OCI-LY3 (cell line): ENCODE measurements around the gene ZNF846.
A peak's percentile ranks its signal among the peaks of the same experiment; 100 is the strongest.

ENCODE experiments used
- H2AFZ ChIP-seq: fragments of 200-600, 300-600 bp; shearing (Covaris generic); 2 replicates; pipeline ENCODE4 v1.6.0; 2014; ENCODE audit warnings: antibody characterized with exemption, low read depth, low read length
- H3K27ac ChIP-seq: fragments of 200-600, 300-600 bp; sonication (generic); 2 replicates; pipeline ENCODE4 v1.5.1; 2014; ENCODE audit warnings: mild to moderate bottlenecking, low read length, moderate library complexity, mixed read lengths
- H3K27me3 ChIP-seq: fragments of 200-600, 300-600 bp; sonication (generic); 2 replicates; pipeline ENCODE4 v1.6.1; 2014; ENCODE audit warnings: low read depth, low read length, mixed read lengths
- H3K36me3 ChIP-seq: fragments of 200-600, 300-600 bp; sonication (generic); replicated peaks from 2 replicates; pipeline ENCODE3; 2014; ENCODE audit warnings: low read depth, low read length, mixed read lengths
- H3K4me1 ChIP-seq: fragments of 300-600, 200-600 bp; sonication (generic); 2 replicates; pipeline ENCODE4 v1.6.1; 2014; ENCODE audit warnings: low read length, mixed read lengths
- H3K4me2 ChIP-seq: fragments of 200-600, 300-600 bp; sonication (generic); 2 replicates; pipeline ENCODE4 v1.6.1; 2014; ENCODE audit warnings: low read length, mixed read lengths
- H3K4me3 ChIP-seq: fragments of 300-600, 200-600 bp; sonication (generic); 2 replicates; pipeline ENCODE4 v1.5.1; 2014; ENCODE audit warnings: antibody characterized with exemption, mild to moderate bottlenecking, low read length, moderate library complexity
- H3K79me2 ChIP-seq: fragments of 300-600, 200-600 bp; shearing (Covaris generic); 2 replicates; pipeline ENCODE4 v1.6.1; 2014; ENCODE audit warnings: mild to moderate bottlenecking, low read length, mixed read lengths
- H3K9ac ChIP-seq: fragments of 300-600, 200-600 bp; shearing (Covaris generic); 2 replicates; pipeline ENCODE4 v1.6.0; 2014; ENCODE audit warnings: mild to moderate bottlenecking, low read length, moderate library complexity
- H3K9me3 ChIP-seq: fragments of 200-600, 300-600 bp; shearing (Covaris generic); 2 replicates; pipeline ENCODE4 v1.6.1; 2014; ENCODE audit warnings: low read length, mixed read lengths; ENCODE audit not compliant: insufficient read depth
- H4K20me1 ChIP-seq: fragments of 200-600, 300-600 bp; sonication (generic); 2 replicates; pipeline ENCODE4 v1.6.1; 2016; ENCODE audit warnings: low read length, mixed read lengths; ENCODE audit not compliant: insufficient read depth
- CTCF ChIP-seq: fragments of 200-600, 300-600 bp; sonication (generic); IDR thresholded peaks from 2 replicates; pipeline ENCODE4 v1.5.1; 2014; ENCODE audit warnings: antibody characterized with exemption, low read length, low read depth
- EZH2phosphoT487 ChIP-seq: fragments of 200-600 bp; shearing (Covaris generic); IDR thresholded peaks from 2 replicates; pipeline ENCODE4 v1.6.1; 2018; ENCODE audit warnings: antibody characterized with exemption, mixed run types, low read depth

The ZNF846 gene

GRCh38 chr19:9796113-9796773, 27.7 kb upstream of the ZNF846 start:
- TF ChIP-seq CTCF: peak; percentile 91
- TF ChIP-seq EZH2phosphoT487: no peak
- 0 out of 2 replicates have a peak, but pooled peaks cover 4% of the 10 kb centered on the region for H3K4me1 ChIP-seq
- H4K20me1 ChIP-seq: no peaks in the 10 kb centered on the region; the same call in 1 of the 2 replicates
- no peaks in the 10 kb centered on the region for H3K27me3 ChIP-seq
- H3K79me2 ChIP-seq: no peaks in the 10 kb centered on the region
- H3K36me3 ChIP-seq: no peaks in the 10 kb centered on the region
- no peak overlapping the region for H3K9ac ChIP-seq
- peak overlapping the region; percentile 83 for H2AFZ ChIP-seq
- no peaks in the 10 kb centered on the region for H3K9me3 ChIP-seq
- no peak overlapping the region for H3K27ac ChIP-seq
- no peak overlapping the region for H3K4me2 ChIP-seq
- H3K4me3 ChIP-seq: no peak overlapping the region

GRCh38 chr19:9793071-9793591, 24.6 kb upstream of the ZNF846 start:
- Histone ChIP-seq H3K9me3 (no peaks in the 10 kb centered on the region), H4K20me1 (no peaks in the 10 kb centered on the region), H3K79me2 (no peaks in the 10 kb centered on the region), H3K4me3 (peak overlapping the region; percentile 91), H3K27ac (no peak overlapping the region), H3K4me1 (peaks cover 4% of the 10 kb centered on the region; the same call in 1 of the 2 replicates), H3K4me2 (peak overlapping the region; percentile 73), H3K9ac (peak overlapping the region; percentile 59), H2AFZ (peak overlapping the region; percentile 90), H3K27me3 (no peaks in the 10 kb centered on the region), H3K36me3 (no peaks in the 10 kb centered on the region)
- TF ChIP-seq EZH2phosphoT487 (no peak), CTCF (no peak)

- Histone ChIP-seq H4K20me1 (no peaks in the 10 kb centered on the region), H3K9me3 (no peaks in the 10 kb centered on the region), H3K27ac (peak overlapping the region; percentile 45), H3K4me2 (peak overlapping the region; percentile 73), H3K36me3 (no peaks in the 10 kb centered on the region), H3K79me2 (no peaks in the 10 kb centered on the region), H3K9ac (peak overlapping the region; percentile 67), H3K27me3 (no peaks in the 10 kb centered on the region), H3K4me1 (peaks cover 4% of the 10 kb centered on the region; the same call in 1 of the 2 replicates), H2AFZ (peak overlapping the region; percentile 90), H3K4me3 (peak overlapping the region; percentile 91)
- TF ChIP-seq CTCF: no peak
These were observed 23.9 kb upstream of the ZNF846 start for GRCh38 chr19:9792206-9793070.
